GM12872 (cell line): ENCODE measurements around the gene NRROS.

Source experiments
- TF ChIP-seq, protein P1 (sequence below): IDR thresholded peaks from 3 replicates; pipeline ENCODE4 v1.5.1; 2011; ENCODE audit warnings: low read depth, mild to moderate bottlenecking, low read length, moderate library complexity; ENCODE audit not compliant: insufficient read depth

Gene NRROS

GRCh38 chr3:196620684-196621083 lies 18.8 kb upstream of the NRROS start:
- TF ChIP-seq, protein P1, sequence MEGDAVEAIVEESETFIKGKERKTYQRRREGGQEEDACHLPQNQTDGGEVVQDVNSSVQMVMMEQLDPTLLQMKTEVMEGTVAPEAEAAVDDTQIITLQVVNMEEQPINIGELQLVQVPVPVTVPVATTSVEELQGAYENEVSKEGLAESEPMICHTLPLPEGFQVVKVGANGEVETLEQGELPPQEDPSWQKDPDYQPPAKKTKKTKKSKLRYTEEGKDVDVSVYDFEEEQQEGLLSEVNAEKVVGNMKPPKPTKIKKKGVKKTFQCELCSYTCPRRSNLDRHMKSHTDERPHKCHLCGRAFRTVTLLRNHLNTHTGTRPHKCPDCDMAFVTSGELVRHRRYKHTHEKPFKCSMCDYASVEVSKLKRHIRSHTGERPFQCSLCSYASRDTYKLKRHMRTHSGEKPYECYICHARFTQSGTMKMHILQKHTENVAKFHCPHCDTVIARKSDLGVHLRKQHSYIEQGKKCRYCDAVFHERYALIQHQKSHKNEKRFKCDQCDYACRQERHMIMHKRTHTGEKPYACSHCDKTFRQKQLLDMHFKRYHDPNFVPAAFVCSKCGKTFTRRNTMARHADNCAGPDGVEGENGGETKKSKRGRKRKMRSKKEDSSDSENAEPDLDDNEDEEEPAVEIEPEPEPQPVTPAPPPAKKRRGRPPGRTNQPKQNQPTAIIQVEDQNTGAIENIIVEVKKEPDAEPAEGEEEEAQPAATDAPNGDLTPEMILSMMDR: no peak

DNA sequence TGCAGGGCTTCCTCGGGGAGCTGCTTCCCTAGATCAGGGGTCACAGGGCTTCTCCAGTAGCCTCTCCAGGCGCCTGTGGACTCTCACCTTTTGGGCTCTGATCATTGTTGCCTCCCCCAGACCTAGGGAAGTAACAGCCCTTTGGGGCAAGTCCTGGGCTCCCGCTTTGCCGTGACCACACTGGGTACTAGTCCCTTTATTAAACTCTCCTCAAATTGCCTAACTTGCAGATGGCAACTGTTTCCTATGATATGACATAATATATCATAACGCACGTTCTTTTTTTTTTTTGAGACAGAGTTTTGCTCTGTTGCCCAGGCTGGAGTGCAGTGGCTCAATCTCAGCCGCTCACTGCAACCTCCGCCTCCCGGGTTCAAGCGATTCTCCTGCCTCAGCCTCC lies 17.9 kb upstream of the NRROS start:
- TF ChIP-seq, protein P1: no peak

DNA sequence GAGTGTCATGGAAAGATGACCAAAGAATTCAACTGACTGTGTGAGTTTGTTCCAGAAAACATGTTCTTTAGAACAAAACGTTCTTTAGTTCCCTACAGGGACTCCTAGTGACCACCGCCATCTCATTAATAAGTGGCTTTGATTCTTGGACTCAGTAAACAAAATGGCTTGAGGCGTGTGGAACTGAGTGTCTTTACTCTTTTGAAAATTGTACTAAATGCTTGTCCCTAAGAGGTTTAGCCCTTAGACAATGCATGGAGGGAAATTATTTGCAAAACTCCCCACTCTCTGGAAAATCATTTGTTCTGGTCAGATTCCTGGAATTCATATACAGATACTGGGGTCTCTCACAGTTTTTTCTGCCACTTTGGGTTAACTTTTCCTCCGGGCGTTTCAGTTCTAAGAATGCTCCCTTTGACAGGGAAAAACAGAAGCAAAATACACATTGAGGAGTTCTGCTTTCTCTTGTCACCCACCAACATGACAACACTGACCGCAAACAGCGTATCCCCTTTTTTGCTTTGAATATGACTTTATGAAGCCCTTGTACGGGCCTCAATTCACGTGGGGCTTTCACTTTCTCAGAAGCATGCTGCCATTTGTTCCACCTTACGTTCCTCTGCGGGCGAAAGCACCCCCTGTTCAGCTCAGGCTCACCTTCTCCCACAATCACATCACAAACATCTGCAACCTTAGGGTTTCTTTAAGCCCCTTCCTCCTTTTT lies 15.3 kb upstream of the NRROS start:
- TF ChIP-seq, protein P1: no peak

DNA sequence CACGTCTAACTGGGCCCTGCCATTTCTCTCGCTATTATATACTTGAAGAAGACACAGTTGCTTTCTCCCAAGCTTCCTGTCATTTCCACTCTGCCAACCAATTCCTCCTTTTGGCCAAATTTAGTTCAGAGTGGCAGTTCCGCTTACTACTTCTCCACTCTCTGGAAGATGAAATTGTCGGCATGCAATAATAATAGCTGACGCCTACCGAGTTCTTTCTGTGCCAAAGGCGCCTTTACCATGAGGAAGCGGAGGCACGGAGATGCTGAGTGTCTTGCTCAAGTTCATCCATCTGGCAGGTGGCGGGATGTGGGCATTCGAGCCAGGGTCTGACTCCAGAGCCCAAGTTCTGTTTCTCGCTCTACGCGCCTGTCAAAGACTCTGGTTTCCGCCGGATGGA lies 14.6 kb upstream of the NRROS start:
- TF ChIP-seq, protein P1: no peak

GRCh38 chr3:196625331-196625730 lies 14.2 kb upstream of the NRROS start:
- TF ChIP-seq, protein P1: no peak

DNA sequence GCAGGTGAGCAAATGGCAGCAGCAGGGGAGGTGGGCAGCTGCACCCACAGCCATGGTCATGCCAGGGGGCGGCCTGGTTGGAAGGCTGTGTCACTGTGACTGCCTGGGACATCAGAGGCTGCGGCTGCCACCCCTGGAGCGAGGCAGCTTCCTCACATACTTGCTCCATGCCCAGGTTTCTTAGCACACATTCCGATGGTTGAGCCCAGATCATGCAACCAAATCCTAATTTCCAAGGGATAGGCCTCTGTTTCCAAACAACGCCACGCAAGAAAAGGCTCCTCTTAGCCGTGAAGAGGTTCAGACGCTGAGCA lies 11.6 kb upstream of the NRROS start:
- TF ChIP-seq, protein P1: no peak

DNA sequence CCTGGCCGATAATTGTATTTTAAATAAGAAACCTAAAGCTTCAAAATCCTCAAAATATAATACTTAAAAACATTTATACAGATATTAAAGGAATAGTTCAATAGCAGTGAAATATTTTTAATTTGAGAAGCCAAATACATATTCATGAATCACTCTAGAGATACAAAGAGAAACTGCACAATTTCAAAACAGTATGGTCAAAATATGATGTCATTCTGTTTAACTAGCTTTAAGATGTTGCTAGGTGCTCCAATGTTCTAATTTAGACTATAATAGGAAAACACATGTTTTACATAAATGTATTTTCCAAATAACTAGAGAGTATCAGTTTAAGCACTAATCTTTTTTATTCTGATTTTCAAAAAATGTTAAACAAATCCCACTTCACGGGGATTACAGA lies 10.3 kb upstream of the NRROS start:
- TF ChIP-seq, protein P1: no peak
